HG03378 (cell line): Measurements from ENCODE around the gene ZNF697.
A peak's percentile ranks its signal among the peaks of the same experiment; 100 is the strongest.
"Not testable (repeated sequence)": the region's sequence is repeated elsewhere in the genome, so short reads cannot be mapped to it uniquely, and the experiment has no call there.

Source experiments
- ATAC-seq: cut with Tn5 transposase; IDR thresholded peaks from one replicate; pipeline ENCODE4 v1.9.1; 2021; ENCODE audit warnings: mild to moderate bottlenecking, moderate library complexity; ENCODE audit not compliant: unreplicated experiment

Gene ZNF697

DNA sequence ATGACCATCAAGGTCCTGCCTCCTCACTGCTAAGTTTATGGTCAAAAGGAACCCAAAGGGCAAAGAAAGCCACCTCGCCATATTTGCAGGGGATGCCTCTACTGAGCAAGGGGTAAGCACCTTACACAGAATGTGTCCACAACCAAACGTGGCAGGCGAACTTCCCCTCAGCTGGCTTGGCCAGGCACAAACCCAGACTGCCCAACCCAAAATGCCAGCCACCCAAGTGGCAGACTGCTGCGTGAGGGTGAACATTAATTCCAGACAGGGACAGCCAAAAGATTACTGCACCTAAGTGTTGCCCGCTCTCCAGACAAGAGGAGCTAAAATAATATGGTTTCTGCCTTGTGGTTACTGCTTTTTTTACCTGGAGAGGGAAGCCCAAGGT is 16.0 kb downstream of the ZNF697 start:
- ATAC-seq: no peak

DNA sequence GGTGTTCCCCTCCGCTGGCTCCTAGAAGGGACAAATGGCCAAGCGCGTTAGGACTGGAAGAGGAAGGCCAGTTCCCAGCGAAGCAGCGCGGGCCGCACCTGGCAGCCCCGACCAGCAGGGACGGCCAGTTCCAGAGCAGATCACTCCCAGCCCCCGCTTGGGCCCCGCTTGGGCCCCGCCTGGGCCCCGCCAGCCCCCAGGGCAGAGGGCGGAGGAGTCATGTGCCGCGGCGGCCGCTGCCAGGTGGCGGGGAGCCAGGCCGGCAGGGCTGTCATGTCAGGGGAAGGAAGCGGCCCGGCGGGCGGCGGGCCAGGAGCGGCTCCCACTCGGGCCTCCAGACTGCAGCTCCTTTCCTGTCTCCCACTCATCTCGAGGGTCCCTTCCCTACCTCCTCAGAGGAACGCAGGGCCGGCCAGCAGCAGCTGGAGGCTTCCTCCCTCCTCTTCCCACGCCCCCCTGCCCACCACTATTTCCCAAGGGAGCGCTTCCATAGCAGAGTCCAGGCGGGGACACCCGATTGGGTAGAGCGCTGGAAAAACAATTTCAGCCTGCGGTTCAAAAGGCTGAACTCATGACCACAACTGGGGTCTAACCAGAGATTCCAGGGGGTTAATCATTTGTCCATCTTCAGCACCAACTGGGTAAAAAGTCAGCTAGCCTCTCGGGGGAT is 16.5 kb downstream of the ZNF697 start:
- no peak for ATAC-seq

DNA sequence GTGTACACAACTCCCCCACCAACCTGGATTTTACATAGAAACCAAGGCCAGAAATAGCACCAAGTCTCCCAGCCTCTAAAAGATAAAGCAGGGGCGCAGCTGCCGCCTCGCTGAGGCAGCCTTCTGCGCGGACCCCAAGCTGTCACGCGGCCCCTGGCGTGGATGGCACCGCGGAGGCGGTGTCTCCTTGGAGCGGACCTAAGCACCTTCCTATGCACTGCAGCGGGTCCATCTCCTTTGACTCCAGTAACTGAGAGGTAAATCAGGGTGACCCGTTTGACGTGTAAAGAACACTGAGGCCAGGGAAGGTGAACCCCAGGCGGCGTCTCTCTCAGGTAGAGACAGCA is 17.0 kb downstream of the ZNF697 start:
- no peak for ATAC-seq

DNA sequence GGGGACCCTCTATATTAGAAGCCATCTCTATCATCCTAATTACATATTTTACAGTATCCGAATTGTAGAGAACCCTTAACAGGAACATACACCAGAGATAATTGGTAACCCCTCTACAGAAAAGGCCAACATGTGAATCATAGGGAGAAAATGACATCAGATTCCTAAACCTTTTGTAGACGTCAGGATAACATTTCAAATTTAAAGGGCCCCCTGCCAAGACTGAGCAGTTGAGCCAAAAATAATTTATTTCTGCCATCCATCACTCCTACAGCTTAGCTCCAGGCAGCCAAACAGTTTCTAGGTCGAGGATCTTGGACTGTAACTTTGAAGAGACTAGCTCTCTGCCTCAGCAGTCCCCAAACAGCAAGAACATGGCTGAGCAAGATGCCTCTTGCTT is 21.2 kb downstream of the ZNF697 start:
- ATAC-seq: no peak

- no peak for ATAC-seq
These were observed 22.0 kb downstream of the ZNF697 start for GRCh38 chr1:119626011-119626545.

DNA sequence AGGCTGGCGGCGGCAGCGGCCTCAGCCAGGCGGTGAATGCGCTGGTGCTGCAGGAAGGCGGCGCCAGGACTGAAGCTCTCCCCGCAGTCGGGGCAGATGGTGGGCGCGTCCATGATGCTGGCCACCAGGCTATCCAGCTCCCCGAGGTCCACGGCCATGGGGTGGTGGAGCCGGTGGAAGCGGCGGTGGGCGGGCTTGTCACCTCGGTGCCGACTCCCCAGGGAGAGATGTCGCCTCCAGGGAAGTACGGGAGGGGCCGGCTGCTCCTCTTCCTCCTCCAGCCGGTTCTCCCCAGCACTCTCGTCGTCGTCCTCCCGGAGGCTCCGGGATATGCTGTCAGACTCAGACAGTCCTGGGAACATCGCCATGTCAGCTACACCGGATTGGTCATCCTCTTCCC is 24.4 kb downstream of the ZNF697 start:
- ATAC-seq: no peak

GRCh38 chr1:119623193-119623515 is 24.9 kb downstream of the ZNF697 start:
- no peak for ATAC-seq

DNA sequence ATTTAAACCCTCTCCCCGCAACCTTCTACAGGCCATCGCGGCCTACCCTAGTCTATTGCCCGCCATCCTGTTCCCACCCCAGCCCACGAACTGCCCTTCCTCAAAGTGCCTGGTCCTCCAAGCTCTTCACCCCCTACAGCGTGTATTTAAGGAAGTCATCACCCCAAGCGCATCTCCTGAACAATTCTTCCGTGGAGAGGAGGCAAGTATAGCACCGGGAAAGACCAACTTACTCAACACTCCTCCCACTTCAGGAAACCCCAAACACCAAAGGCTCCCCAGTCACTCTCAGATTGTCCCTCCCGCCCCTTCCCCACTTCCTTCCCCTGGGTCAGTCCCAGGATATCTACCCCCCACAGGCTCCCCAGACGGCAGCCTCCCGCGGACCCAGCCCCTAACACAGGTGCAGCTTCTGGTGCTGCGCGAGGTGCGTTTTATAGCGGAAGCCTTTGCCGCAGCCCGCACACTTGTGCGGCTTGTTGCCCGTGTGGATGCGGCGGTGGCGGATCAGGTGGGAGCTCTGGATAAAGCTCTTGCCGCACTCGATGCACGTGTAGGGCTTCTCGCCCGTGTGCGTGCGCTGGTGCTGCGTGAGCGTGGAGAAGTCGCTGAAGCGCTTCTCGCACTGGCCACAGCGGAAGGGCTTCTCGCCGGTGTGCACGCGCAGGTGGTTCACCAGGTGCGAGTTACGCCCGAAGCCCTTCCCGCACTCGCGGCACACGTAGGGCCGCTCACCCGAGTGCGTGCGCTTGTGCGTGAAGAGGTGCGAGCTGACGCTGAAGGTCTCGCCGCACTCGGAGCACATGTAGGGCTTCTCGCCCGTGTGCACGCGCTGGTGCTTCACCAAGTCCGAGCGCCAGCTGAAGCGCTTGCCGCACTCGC is 25.5 kb downstream of the ZNF697 start:
- no peak for ATAC-seq

DNA sequence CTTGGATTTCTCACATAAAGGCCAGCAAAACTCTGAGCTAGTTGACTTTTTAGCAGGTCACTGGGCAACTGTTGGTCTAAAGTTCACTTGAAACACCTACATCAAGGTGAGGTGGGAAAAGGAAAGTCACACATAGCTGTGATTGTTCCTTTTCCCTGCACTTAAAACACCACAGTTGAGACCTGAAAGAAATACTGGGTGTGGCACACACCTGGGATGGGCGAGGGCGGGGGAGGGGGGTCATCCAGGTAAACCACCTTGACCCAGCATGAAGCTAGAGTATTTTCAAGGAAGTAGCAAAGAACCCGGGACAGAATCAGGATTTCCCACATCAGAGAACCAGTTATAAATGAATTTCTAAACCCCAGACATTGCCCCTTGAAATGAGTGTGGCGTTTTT is 26.4 kb downstream of the ZNF697 start:
- no peak for ATAC-seq

- ATAC-seq: no peak
These were observed 30.0 kb downstream of the ZNF697 start for GRCh38 chr1:119617751-119618691.

DNA sequence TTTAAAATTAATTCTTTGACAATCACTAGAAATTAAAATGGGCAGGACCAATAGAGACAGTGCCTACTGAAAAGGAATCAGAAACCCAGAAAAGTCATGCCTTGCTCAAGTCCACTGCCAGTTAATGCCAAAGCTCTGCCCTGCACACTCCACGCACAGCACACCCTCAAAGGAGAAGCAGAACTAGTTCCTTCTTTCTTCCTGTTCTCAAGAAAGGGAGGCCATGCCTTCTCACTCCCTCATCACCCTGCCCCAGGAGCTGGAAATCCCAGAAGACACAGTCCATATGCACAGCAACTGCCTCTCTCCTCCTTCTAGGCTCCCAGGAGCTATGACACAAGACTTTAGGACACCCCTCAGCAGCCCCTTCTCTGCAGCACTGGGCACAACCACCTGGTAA is 31.3 kb downstream of the ZNF697 start:
- ATAC-seq: not testable (repeated sequence)

GRCh38 chr1:119615100-119615499 is 33.0 kb downstream of the ZNF697 start:
- ATAC-seq: not testable (repeated sequence)

- peak; percentile 95 for ATAC-seq
These were observed 34.0 kb downstream of the ZNF697 start for GRCh38 chr1:119613769-119614720.

DNA sequence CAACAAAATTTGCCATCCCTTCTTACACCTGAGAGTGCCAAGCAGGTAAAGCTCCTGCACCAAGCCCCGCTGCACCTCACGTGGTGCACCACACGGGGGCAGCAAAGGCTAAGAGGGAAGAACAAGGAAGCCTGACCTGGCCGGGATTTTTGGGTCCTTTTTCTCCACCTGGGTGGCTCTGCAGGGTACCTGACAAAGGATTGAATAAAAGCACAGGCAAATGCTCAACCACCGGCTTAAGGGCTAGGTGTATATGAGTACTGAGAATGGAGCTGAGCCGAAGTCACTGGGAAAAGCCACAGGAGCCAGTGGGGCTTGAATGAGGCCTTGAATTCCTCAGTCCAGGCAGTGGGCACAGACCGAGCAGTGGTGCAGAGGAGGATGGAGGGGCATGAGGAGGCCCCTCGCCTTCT is 36.4 kb downstream of the ZNF697 start:
- no peak for ATAC-seq

DNA sequence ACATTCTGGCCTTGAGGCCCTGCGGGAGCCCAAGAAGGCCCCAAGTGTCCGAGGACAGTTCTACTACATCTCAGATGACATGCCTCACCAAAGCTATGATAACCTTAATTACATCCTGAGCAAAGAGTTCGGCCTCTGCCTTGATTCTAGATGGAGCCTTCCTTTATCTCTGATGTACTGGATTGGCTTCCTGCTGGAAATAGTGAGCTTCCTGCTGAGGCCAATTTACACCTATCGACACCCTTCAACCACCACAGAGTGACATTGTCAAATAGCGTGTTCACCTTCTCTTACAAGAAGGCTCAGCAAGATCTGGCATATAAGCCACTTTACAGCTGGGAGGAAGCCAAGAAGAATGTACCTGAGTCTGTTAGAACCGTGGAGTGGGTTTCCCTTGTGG is 39.2 kb downstream of the ZNF697 start:
- not testable (repeated sequence) for ATAC-seq

DNA sequence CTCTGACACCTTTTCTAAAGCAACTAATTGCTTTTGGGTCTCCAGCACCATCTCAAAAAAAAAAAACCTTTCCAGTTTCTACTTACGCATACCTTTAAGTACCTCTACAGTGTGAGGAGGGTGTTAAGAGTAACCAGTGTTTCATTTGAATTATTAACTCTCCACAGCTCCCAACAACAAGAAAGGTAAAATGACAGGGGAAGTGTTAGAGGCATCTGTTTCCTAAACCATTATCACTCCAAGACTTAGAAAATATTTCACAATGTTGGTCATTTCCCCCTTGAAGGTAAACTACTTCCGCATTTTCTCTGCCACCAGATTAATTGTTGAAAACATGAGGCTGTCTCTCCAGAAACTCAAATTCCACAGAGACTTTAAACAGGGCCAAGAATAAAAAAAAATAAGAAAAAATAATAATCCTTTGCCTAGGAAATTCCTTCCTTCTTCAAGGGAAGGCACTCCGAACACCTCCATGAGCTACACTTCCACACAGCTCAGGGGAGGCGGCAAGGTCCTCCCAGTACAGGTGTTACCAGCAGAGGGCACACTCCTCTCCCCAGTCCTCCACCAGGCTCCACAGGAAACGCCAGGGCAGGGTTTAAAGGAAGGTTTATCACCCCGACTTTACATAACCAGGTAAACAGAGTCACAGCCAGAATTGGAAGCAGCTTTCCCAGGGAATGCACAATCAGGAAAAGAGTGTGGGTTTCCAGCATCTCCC is 40.8 kb downstream of the ZNF697 start:
- ATAC-seq: not testable (repeated sequence)

DNA sequence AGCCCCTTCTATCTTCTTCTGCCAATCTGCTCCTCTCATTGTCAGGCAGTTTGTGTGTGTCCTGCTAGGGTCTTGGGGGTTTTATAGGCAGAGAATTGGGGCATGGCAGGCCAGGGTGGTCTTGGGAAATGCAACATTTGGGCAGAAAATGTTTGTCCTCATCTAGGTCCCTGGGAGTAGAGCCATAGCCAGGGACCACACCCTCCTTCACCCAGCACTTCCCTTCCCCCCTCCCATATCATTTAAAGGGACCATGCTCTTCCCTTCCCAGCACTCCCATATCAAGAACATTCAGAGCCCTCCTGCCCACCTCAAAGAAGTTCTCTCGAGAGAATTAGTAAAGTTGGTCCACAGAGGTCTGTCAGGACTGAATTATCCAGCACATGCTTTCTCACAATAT is 41.7 kb downstream of the ZNF697 start:
- no peak for ATAC-seq

DNA sequence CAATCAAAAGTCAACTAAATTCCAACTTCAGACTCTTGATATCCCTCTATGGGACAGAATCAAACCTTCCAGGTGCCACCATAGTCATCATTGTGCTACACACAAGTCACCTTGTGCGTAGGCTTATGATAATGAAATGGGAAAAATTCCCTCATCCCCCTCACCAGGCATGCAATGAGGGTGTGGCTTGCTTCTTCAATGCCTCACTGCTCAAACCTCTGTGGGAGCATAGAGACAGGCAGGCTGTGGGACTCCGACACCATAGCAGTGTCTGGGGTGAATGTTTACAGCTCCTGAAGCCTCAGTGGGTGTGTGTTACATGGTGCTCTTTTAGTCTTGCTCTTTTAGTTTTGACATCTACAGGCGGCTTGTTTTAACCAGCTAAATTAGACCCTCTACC is 42.4 kb downstream of the ZNF697 start:
- ATAC-seq: no peak

GRCh38 chr1:119605080-119605479 is 43.0 kb downstream of the ZNF697 start:
- not testable (repeated sequence) for ATAC-seq
